CD4-positive, CD25-positive, alpha-beta regulatory T cell (primary cell): Measurements from ENCODE around the gene SERINC1. TPM values are rescaled to one million over a fixed set of nuclear protein-coding genes. Genes with fewer than 3 reads are reported as not detected.

ENCODE experiments used
- polyA plus RNA-seq, 4 donors: library from polyadenylated mRNA; unstranded; fragments of 300-500 nt; fragmentation: Illumina TruSeq; gene quantifications; one replicate each; pipeline ENCODE4 v1.2.3, GENCODE V29; 2021
- total RNA-seq: library from RNA; stranded (reverse); gene quantifications from one replicate; pipeline ENCODE4 v1.2.3, GENCODE V29; 2022

SERINC1 gene
- total and polyA plus RNA-seq, 5 donors from 2014 or later, result 139 to 193 (median 160) TPM

Other genes starting within 250 kb of the SERINC1 start
- gene HSF2, start 72.2 kb downstream of the SERINC1 start, total RNA-seq, result 18.5 TPM
- 10 to 100 TPM; 12.5 to 24.6 (median 19.7) TPM for gene HSF2, start 72.2 kb downstream of the SERINC1 start, polyA plus RNA-seq
- gene PKIB, start 138.6 kb upstream of the SERINC1 start, total RNA-seq, result 0.62 TPM
- under 1 TPM in 3 of 4 donors, not detected in 1; 0.32 to 0.95 (median 0.72) TPM for gene PKIB, start 138.6 kb upstream of the SERINC1 start, polyA plus RNA-seq